GM21381 (cell line): ENCODE results near the gene SYNCRIP.
A peak's percentile ranks its signal among the peaks of the same experiment; 100 is the strongest.
"Not testable (repeated sequence)": the region's sequence is repeated elsewhere in the genome, so short reads cannot be mapped to it uniquely, and the experiment has no call there.

Experiments
- ATAC-seq: cut with Tn5 transposase; IDR thresholded peaks from one replicate; pipeline ENCODE4 v1.9.1; 2021; ENCODE audit warnings: mild to moderate bottlenecking, moderate library complexity; ENCODE audit not compliant: unreplicated experiment

SYNCRIP gene

GRCh38 chr6:85670573-85670972 is 27.9 kb upstream of the SYNCRIP start:
- no peak for ATAC-seq

GRCh38 chr6:85669735-85670194 is 27.1 kb upstream of the SYNCRIP start:
- ATAC-seq, result peak; percentile 96

GRCh38 chr6:85662251-85662650 is 19.6 kb upstream of the SYNCRIP start:
- no peak for ATAC-seq

GRCh38 chr6:85660181-85660611 is 17.5 kb upstream of the SYNCRIP start:
- no peak for ATAC-seq

- ATAC-seq, result no peak
Measured at GRCh38 chr6:85650606-85651005, 7.9 kb upstream of the SYNCRIP start.

GRCh38 chr6:85644279-85644762 is 1.6 kb upstream of the SYNCRIP start:
- ATAC-seq, result no peak

DNA sequence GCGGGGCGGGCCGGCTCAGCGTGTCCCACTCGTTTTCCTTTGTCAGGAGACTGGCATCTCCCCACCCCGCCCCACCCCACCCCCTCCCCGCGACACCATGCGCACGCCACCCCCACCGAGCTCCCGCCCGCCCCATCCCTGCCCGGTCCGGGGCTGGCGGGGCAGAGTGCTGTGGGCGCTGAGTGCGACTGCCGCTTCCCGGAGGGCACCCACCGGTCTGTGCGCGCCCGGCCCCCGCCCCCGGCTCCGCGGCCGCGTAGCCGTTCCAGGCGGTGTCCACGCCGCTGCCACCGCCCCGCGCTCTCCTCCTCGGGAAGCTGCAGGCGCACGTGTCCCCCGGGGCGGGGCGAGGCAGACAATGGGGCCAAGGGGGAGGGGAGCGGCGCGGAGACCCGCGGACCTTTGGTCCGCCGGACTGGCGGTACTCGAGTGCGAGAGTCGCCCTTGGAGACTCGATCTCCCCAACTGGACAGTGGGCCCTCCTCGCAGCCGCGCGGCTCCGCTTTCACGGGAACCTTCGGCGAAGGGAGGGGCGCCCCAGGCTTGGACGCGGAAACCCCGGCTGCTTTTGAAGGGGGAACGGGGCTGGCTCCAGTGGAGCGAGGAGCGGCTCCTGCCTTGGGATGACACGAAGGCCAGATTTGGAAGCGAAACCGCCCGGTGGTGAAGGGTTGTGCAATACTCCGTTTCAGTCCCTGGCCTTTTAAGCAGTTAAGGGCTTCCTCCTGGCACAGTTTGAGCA is 1.0 kb upstream of the SYNCRIP start:
- ATAC-seq, result peak; percentile 52

DNA sequence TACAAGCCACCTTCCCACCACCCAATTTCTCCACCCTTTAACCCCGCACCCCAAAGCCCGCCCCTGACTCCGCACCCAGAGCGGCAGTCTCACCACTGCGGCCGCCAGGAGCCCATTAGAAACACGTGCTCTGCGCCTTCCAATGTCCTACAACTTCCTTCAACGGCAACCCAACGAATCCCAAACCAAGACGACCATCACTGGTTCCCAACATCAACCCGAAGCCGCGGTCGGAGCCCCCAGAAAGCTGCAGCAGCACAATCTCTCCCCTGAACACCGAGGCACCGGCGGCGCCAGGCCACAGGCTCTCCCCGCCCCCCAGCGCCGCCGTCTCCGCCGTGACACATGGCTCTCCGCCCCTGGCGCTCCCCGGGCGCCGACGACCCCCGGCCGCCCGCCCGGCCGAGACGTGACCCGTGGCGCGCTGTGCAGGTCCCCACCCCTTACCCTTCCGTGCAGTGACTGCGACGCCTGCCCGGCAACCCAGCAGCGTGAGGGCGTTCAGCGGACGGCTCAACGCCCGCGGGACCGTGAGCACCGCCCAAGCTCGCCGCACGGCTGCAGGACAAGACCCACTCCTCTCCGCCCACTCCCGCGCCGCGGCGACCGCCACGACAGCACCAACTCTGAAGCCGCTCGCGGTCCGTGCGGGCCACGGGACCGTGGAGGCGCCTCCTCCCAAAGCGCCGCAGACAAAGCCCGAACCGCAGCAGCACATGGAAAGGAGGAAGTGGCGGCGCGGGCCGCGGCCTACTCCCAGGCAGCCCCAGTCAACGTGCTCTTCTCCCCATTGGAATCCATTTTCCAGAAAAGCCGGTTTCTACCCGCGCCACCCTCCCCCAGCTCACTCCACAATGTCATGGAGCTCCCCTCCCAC is 551 bp downstream of the SYNCRIP start:
- no peak for ATAC-seq

GRCh38 chr6:85641522-85641896 is 1.2 kb downstream of the SYNCRIP start:
- no peak for ATAC-seq

- ATAC-seq, result no peak
Measured at GRCh38 chr6:85640821-85641220, 1.9 kb downstream of the SYNCRIP start.

DNA sequence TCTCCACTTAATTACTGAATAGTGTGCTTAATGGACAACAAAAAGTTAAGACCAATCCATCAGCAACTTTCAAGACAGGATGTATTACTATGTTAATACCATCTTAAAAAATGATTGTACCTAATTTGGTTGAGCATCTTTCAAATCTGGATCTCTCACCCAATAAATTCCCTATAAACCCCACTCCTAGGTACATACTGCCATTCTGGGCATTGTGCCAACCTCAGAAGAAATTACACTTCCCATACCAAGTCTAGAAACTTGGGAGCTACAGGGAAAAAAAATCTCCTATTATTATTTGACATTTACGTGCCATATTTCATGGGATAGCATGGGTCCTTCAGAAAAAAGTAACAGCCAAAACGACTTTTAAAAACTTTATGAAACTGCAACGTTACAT is 5.1 kb downstream of the SYNCRIP start:
- ATAC-seq, result no peak

DNA sequence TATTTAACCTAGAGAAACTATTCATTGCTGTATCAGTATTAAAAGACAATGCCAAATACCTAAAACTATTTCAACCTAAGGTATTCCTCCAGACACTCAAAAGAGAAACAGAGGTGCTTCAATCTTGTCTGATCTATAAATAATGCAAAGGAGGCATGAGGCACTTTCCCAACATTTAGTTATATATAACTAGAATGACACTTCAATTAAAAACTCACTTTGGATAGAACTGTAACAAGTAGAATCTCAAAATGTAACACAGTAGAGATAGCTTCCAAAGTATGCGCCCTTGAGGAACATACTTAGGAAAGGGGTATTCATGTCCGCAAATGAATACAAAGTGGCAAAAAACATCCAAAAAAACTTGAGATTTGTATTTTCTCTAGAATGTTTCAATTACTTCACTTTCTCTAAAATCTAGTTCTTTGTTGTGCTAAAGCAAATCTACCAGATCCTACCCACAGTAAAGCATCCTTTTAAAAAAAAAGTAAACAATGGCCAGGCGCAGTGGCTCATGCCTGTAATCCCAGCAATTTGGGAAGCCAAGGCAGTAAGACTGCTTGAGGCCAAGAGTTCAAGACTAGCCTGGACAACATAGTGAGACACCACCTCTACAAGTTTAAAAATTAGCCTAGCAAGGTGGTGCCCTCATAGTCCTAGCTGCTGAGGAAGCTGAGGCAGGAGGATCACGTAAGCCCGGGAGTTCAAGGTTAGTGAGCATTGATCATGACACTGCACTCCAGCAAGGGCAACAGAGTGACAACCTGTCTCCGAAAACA is 10.3 kb downstream of the SYNCRIP start:
- no peak for ATAC-seq

GRCh38 chr6:85631117-85631516 is 11.6 kb downstream of the SYNCRIP start:
- not testable (repeated sequence) for ATAC-seq

- ATAC-seq, result no peak
Measured at GRCh38 chr6:85628353-85628752, 14.3 kb downstream of the SYNCRIP start.

GRCh38 chr6:85620308-85620707 is 22.4 kb downstream of the SYNCRIP start:
- no peak for ATAC-seq

DNA sequence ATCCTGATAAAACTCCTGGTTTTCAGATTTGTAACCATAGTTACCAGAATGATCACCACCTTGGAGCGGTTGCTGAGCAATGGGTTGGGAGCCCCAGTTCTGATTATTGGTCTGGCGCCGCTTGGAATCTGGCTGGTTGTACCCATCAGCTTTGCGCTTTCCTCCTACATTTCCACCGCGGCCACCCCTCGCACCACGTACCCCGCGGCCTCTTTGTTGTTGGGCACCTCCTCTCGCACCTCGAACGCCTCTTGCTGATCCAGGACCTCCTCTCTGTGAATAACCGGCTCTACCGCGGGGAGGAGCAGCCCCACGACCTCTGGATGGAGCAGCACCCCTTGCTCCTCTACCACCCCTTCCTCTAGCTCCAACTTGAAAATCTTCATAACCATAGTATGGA is 27.9 kb downstream of the SYNCRIP start:
- no peak for ATAC-seq

GRCh38 chr6:85612690-85613474 is 29.8 kb downstream of the SYNCRIP start:
- no peak for ATAC-seq

- no peak for ATAC-seq
Measured at GRCh38 chr6:85610182-85610895, 32.3 kb downstream of the SYNCRIP start.

DNA sequence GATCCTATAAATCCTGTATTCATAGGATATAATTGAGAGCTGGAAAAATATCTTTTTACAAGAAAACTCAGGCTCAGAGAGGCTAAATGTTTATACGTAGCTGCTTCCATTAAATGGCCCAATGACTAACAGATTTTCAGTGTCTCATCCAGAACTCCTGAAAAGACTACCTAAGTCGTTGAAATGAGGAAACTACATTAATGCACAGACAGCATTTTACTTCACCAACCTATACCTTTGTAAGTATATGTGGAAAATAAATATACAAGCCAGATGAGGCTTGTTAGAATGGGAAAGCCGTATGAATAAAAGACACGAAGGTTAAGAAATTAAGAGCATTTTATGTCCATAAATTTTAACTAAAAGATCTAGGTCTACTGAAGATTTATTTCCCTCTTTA is 40.6 kb downstream of the SYNCRIP start:
- no peak for ATAC-seq
